GM23338 (cell line): Measurements from ENCODE around the gene LIN7A.

Experiments used
- CREB1 ChIP-seq: fragments of 250-450 bp; sonication (Bioruptor Pico); IDR thresholded peaks from 2 replicates; pipeline ENCODE4 v1.5.0; 2020; ENCODE audit warnings: low read depth, mild to moderate bottlenecking, moderate library complexity
- POLR2AphosphoS5 ChIP-seq: IDR thresholded peaks from 2 replicates; pipeline ENCODE4 v1.6.1; 2016; ENCODE audit warnings: antibody characterized with exemption, low read depth
- TF ChIP-seq, protein P1 (sequence below), 2 experiments: fragments of 200-600 bp in 1 of 2; sonication (generic) in 1 of 2; conservative IDR thresholded peaks; 2 replicates each; pipeline versions ENCODE4 v1.5.1 to v1.6.1; 2016 to 2017; ENCODE audit warnings: antibody characterized with exemption in 2 of 2, low read depth in 2 of 2, mild to moderate bottlenecking in 2 of 2, moderate library complexity in 1 of 2
- TF ChIP-seq, protein P2 (sequence below): IDR thresholded peaks from one replicate; pipeline ENCODE4 v1.6.1; 2018; ENCODE audit warnings: antibody characterized with exemption; ENCODE audit not compliant: unreplicated experiment

DNA sequence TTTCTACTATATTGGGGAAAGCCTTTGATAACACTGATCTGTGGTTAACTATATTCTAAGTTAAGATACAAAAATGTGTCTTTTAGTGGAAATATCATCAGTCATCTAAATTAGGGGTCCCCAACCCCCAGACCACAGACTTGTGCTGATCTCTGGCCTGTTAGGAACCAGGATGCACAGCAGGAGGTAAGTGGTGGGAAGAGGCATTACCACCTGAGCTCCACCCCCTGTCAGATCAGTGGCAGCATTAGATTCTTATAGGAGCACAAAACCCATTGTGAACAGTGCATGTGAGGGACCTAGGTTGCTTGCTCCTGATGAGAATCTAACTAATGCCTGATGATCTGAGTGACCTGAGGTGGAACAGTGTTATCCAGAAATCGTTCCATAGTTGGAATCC lies 28.3 kb upstream of the LIN7A start:
- TF ChIP-seq, protein P1, sequence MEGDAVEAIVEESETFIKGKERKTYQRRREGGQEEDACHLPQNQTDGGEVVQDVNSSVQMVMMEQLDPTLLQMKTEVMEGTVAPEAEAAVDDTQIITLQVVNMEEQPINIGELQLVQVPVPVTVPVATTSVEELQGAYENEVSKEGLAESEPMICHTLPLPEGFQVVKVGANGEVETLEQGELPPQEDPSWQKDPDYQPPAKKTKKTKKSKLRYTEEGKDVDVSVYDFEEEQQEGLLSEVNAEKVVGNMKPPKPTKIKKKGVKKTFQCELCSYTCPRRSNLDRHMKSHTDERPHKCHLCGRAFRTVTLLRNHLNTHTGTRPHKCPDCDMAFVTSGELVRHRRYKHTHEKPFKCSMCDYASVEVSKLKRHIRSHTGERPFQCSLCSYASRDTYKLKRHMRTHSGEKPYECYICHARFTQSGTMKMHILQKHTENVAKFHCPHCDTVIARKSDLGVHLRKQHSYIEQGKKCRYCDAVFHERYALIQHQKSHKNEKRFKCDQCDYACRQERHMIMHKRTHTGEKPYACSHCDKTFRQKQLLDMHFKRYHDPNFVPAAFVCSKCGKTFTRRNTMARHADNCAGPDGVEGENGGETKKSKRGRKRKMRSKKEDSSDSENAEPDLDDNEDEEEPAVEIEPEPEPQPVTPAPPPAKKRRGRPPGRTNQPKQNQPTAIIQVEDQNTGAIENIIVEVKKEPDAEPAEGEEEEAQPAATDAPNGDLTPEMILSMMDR (conservative IDR thresholded peaks at IDR 0.05; ENCODE audit: low read depth in 2 of 2) = no peak
- TF ChIP-seq POLR2AphosphoS5 (no peak), CREB1 (CRISPR knock-in tag) (no peak)
- TF ChIP-seq, protein P2, sequence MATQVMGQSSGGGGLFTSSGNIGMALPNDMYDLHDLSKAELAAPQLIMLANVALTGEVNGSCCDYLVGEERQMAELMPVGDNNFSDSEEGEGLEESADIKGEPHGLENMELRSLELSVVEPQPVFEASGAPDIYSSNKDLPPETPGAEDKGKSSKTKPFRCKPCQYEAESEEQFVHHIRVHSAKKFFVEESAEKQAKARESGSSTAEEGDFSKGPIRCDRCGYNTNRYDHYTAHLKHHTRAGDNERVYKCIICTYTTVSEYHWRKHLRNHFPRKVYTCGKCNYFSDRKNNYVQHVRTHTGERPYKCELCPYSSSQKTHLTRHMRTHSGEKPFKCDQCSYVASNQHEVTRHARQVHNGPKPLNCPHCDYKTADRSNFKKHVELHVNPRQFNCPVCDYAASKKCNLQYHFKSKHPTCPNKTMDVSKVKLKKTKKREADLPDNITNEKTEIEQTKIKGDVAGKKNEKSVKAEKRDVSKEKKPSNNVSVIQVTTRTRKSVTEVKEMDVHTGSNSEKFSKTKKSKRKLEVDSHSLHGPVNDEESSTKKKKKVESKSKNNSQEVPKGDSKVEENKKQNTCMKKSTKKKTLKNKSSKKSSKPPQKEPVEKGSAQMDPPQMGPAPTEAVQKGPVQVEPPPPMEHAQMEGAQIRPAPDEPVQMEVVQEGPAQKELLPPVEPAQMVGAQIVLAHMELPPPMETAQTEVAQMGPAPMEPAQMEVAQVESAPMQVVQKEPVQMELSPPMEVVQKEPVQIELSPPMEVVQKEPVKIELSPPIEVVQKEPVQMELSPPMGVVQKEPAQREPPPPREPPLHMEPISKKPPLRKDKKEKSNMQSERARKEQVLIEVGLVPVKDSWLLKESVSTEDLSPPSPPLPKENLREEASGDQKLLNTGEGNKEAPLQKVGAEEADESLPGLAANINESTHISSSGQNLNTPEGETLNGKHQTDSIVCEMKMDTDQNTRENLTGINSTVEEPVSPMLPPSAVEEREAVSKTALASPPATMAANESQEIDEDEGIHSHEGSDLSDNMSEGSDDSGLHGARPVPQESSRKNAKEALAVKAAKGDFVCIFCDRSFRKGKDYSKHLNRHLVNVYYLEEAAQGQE = no peak
